ENCODE measurements around the gene ARNT2.

DNA sequence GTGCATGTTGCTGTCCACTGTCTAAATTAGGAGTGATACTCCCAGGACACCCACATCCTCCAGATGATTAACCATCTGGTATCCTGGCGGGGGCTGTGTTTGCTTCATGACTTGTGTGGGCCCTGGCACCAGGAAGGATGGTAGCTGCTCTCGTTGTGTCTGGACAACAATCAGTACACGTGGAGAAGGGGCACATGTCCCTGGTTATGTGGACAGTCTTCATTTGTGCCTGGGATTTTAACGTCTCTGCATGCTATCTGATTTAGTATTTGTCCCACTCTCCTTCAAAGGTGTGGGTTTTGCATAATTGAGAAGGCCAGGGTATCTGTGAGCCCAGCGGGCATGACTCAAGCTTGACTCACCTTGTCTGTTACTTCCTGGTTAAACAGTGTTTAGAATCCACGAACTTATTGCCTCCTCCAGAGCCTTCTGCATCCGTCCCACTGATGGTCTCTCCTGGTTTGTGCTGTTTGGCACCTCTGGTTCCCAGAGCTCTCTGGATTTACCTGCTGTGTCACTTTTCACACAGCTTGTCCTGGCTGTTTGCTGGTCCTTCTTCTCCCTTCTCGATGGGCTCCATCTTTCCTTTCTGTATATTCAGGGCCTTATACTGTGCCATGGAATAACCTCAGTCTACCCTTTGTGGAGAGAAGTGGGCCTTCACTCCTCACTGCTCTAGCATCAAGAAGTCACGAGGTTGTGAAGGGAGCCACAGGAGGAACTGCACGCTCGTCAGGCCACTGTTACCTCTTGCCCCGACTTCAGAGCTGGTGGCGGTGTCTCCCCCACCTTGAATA, 32.5 kb downstream of the ARNT2 start:
- TF ChIP-seq, protein P1, sequence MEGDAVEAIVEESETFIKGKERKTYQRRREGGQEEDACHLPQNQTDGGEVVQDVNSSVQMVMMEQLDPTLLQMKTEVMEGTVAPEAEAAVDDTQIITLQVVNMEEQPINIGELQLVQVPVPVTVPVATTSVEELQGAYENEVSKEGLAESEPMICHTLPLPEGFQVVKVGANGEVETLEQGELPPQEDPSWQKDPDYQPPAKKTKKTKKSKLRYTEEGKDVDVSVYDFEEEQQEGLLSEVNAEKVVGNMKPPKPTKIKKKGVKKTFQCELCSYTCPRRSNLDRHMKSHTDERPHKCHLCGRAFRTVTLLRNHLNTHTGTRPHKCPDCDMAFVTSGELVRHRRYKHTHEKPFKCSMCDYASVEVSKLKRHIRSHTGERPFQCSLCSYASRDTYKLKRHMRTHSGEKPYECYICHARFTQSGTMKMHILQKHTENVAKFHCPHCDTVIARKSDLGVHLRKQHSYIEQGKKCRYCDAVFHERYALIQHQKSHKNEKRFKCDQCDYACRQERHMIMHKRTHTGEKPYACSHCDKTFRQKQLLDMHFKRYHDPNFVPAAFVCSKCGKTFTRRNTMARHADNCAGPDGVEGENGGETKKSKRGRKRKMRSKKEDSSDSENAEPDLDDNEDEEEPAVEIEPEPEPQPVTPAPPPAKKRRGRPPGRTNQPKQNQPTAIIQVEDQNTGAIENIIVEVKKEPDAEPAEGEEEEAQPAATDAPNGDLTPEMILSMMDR (IDR thresholded peaks at IDR 0.05), result no peak
- no peak for TF ChIP-seq POLR2A (IDR thresholded peaks at IDR 0.05)
